GM18951 (cell line): ENCODE measurements around the gene GTF2H1.

ENCODE experiments used
- POLR2A ChIP-seq: IDR thresholded peaks from 4 replicates; pipeline ENCODE4 v1.6.1; 2011; ENCODE audit warnings: mild to moderate bottlenecking; ENCODE audit not compliant: insufficient read length, insufficient read depth; ENCODE audit errors: extremely low read depth
- in situ Hi-C: fragments of 300-500 bp; cut with MboI; formaldehyde crosslinking; loops from one replicate; pipeline ENCODE4 v1.12.0; 2022; ENCODE audit warnings: low sequenced_read_pairs, mixed read lengths, inconsistent platforms; ENCODE audit not compliant: unreplicated experiment

Gene GTF2H1

GRCh38 chr11:18329196-18329870, 7.0 kb downstream of the GTF2H1 start:
- no peak for TF ChIP-seq POLR2A
- in situ Hi-C loops = no loop called here

DNA sequence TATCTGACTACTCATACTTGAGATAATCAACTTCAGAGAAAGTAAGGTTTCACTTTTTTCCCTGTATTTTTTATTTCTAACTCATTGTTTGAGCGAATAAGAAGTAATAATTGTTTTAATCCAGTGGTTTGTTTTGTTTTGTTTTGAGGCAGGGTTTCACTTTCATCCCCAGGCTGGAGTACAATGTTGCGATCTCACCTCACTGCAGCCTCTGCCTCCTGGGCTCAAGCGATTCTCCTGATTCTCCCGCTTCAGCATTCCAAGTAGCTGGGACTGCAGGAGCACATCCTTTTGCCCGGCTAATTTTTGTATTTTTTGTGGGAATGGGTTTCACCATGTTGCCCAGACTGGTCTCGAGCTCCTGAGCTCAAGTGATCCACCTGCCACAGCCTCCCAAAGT, 8.6 kb downstream of the GTF2H1 start:
- TF ChIP-seq POLR2A = no peak
- in situ Hi-C loops = no loop called here

- in situ Hi-C loops = no loop called here
- no peak for TF ChIP-seq POLR2A
Observed at GRCh38 chr11:18332302-18332701, 9.9 kb downstream of the GTF2H1 start.

DNA sequence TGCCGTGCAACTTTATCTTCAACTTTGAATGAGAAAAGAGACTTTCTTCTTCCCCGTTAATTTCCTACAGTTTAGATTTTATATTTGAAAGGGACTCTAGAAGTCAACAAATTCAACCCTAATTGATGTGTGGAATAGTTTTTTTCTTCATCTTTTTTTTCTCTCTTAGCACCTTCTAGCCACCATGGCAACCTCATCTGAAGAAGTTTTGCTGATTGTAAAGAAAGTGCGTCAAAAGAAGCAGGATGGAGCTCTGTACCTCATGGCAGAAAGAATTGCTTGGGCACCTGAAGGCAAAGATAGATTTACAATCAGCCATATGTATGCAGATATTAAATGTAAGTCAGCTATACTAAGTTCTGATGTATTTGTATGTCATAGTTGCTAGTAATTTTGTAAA, 10.5 kb downstream of the GTF2H1 start:
- in situ Hi-C loops = no loop called here
- no peak for TF ChIP-seq POLR2A

- in situ Hi-C loops = no loop called here
- TF ChIP-seq POLR2A = no peak
Observed at GRCh38 chr11:18347471-18348125, 25.2 kb downstream of the GTF2H1 start.

DNA sequence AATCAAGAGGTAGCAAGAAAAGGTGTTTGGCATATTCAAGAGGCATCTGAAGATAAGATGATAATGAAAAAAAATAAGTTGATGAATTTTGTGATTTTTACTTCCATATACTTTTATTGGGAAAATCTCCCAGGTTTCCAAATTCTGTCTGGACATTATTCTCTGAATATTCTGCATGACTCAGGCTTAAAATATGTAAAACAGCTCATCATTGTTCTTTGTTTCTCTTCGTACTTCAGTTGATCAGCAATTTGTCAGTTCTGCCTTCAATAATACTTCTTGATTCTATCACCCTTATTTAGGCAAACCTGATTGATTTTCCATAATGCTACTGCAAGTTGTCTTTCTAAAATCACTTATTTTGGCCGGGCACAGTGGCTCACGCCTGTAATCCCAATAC, 30.2 kb downstream of the GTF2H1 start:
- TF ChIP-seq POLR2A = no peak
- in situ Hi-C loops = no loop called here

DNA sequence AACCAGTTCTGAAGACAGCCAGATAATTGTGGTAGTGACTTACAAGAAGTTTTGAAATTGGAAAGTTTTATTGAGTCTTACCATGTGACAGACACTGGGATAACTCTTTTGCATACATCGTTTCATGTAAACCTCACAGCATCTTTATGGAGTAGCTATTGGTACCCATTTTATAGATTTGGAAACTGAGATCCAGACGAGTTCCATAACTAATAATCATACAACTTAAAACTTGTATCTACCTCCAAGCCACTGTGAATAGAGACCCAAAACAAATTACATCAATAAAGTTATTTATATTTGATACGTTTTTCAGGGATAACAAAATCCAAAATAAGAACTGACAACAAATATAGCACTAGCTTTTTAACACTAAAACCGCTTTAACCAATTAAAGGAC, 36.3 kb downstream of the GTF2H1 start:
- in situ Hi-C loops = no loop called here
- no peak for TF ChIP-seq POLR2A

- in situ Hi-C loops = no loop called here
- no peak for TF ChIP-seq POLR2A
Observed at GRCh38 chr11:18361154-18361553, 38.8 kb downstream of the GTF2H1 start.

DNA sequence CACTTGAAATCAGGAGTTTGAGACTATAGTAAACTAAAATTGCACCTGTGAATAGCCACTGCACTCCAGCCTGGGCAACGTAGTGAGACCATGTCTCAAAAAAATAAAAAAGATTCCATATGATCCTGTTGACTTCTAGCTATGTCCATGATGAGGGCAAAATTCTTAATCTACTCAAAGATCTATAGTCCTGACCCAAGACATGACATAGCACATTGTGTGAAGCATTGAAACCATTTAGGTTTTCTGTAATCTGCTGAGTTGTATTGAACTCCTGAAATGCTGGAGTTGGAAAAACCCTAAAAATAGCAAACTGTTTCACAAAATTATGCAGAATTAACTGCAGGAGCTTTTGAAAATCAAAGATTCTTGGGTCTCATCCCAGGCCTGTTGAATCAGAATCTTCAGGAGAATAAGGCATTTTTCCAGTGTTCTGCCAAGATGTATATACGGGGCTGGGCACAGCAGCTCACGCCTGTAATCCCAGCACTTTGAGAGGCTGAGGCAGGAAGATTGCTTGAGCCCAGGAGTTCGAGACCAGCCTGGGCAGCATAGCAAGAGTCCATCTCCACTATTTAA, 42.2 kb downstream of the GTF2H1 start:
- in situ Hi-C loops = no loop called here
- no peak for TF ChIP-seq POLR2A

DNA sequence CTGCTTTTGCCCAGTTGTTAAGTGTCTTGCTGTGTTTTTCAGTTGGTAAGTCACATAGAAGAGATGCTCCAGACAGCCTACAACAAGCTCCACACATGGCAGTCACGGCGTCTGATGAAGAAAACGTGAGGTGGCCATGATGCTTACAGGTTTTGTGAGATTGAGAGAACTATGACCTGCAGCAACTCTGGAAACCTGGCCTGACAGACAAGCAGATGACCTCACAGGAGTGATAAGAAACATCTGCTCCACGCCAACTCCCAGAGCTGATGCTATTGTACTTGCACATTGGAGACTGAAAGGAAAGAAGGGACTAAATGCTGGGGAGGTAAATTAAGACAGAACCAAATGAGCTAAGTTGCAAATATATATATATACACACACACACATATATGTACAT, 43.4 kb downstream of the GTF2H1 start:
- no peak for TF ChIP-seq POLR2A

DNA sequence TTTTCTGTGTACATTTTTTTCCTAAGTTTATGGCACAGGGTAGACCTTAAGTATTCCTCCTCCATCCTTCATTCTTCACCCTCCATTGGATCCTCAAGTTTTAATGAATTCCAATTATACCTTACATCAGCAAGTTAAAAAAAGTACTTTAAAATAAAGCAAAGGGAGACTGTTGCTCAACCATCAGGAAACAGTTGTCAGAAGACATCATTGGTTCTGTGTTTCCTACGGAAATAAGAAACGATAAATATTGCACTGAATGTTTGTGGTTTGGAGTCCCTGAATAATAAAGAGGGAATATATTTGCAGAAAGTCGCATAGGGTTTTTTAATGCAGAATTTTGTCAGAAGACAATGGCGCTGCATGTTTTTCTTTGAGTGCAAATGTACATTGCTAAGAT, 43.9 kb downstream of the GTF2H1 start:
- in situ Hi-C loops = no loop called here
- TF ChIP-seq POLR2A = no peak

More for the DNA sequence above, 43.4 kb downstream of the GTF2H1 start:
- in situ Hi-C loops = no loop called here

DNA sequence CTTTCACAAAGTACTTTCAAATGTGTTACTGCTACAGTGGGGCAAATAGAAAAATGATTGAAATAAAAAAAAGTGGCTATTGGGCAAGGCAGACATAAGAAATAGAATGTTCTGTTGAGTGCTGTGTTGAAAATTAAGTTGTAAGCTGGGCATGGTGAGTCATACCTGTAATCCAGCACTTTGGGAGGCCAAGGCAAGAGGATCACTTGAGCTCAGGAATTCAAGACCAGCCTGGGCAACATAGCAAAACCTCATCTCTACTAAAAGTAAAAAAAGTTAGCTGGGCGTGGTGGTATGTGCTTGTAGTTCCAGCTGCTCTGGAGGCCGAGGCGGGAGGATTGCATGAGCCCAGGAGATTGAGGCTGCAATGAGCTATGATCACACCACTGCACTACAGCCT, 45.1 kb downstream of the GTF2H1 start:
- TF ChIP-seq POLR2A = no peak
- in situ Hi-C loops = no loop called here

DNA sequence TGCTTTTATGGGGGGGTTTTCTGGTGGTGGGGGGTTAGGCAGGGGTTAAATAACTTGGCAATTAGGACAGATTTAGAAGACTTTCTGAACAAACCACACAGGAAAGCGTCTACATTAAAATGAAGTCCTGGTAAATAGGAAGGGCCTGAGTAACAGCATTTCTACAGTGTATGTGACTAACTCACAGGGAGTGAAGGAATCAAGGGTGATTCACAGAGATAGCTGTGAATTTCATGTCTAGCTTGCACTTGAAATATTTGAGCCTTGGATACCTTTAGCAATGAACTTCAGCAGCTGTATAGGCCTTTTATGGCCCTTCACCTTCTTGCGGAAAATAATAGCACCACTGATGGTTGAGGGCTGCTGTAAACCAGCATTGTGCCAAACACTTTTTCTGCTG, 45.9 kb downstream of the GTF2H1 start:
- in situ Hi-C loops = no loop called here
- TF ChIP-seq POLR2A = no peak

- no peak for TF ChIP-seq POLR2A
- in situ Hi-C loops = no loop called here
Observed at GRCh38 chr11:18369398-18369797, 47.0 kb downstream of the GTF2H1 start.
